Suprapubic skin (tissue), 4 donors: ENCODE measurements around the gene SEZ6L2. TPM values are rescaled to one million over a fixed set of nuclear protein-coding genes. Genes with fewer than 3 reads are reported as not detected.
"Not testable (repeated sequence)": the region's sequence is repeated elsewhere in the genome, so short reads cannot be mapped to it uniquely, and the experiment has no call there.

Experiments used
- DNase-seq, 2 donors: peaks; one replicate each; pipeline ENCODE4 v3.0.0-alpha.2; 2019; ENCODE audit warnings: low spot score in 2 of 2
- H3K27ac ChIP-seq: fragments of 200-600 bp; sonication (generic); one replicate; pipeline ENCODE4 v1.5.1; 2019
- H3K27me3 ChIP-seq: fragments of 200-600 bp; sonication (generic); one replicate; pipeline ENCODE4 v1.5.1; 2019
- H3K36me3 ChIP-seq: fragments of 200-600 bp; sonication (generic); one replicate; pipeline ENCODE4 v1.5.1; 2019
- H3K4me1 ChIP-seq: fragments of 200-600 bp; sonication (generic); one replicate; pipeline ENCODE4 v1.5.1; 2019
- H3K4me3 ChIP-seq: fragments of 200-600 bp; sonication (generic); one replicate; pipeline ENCODE4 v1.5.1; 2019; ENCODE audit warnings: mild to moderate bottlenecking
- H3K9me3 ChIP-seq: fragments of 200-600 bp; sonication (generic); one replicate; pipeline ENCODE4 v1.5.1; 2019
- CTCF ChIP-seq, 2 donors: fragments of 200-600 bp in 1 of 2; fragments of 450-650 bp in 1 of 2; sonication (generic) in 1 of 2; IDR thresholded peaks; one replicate each; pipeline ENCODE4 v1.5.1; 2016 to 2019; ENCODE audit warnings: antibody characterized with exemption in 2 of 2, mild to moderate bottlenecking in 1 of 2, moderate library complexity in 1 of 2
- EP300 ChIP-seq: sonication (generic); formaldehyde crosslinking; IDR thresholded peaks from one replicate; pipeline ENCODE4 v1.6.1; 2017; ENCODE audit warnings: antibody characterized with exemption
- POLR2A ChIP-seq, 2 donors: fragments of 450-650 bp; IDR thresholded peaks; one replicate each; pipeline ENCODE4 v1.6.1; 2017; ENCODE audit warnings: antibody characterized with exemption in 2 of 2, mild to moderate bottlenecking in 2 of 2, moderate library complexity in 2 of 2
- POLR2AphosphoS5 ChIP-seq, 3 donors: sonication (generic); formaldehyde crosslinking; IDR thresholded peaks; one replicate each; pipeline ENCODE4 v1.6.1; 2017; ENCODE audit warnings: antibody characterized with exemption in 3 of 3
- WGBS: methylation state at CpG from one replicate; pipeline ENCODE4 v1.1.5; 2018; 5-methylcytosine and 5-hydroxymethylcytosine counted together
- total RNA-seq, 4 donors: library from RNA; depleted of rRNA; stranded (reverse); fragments of >200 nt; gene quantifications; one replicate each; pipeline ENCODE4 v1.1.0, GENCODE V29; 2016

The SEZ6L2 gene
- total RNA-seq, 4 donors from 2014 or later = 0.98 to 2.9 (median 1.2) TPM

DNA sequence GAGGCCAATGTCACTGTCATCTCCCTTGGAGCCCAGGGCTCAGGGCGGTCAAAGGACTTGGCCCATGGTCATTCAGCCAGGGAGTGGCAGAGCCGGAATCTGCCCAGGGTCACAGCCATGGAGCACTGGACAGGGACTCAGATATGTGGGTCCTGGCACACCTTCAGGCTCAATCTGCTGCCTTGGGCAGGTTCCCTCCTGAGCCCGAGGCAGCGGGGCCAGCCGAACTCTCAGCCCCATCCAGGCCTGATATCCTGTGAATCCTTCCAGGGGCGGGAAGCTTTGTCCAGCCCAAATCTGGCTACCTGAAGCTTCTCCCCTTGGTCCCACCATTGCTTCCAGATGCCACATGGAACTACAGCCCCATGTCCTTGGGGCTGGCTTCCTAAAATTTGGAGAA, 24.1 kb downstream of the SEZ6L2 start:
- peaks cover 37% of the 10 kb centered on the region for H3K27me3 ChIP-seq
- 100% methylated on average over 1 of the region's 6 CpGs for WGBS

GRCh38 chr16:29873319-29873718, 26.0 kb downstream of the SEZ6L2 start:
- Histone ChIP-seq H3K4me1 (peaks cover 13% of the 10 kb centered on the region), H3K27me3 (peaks cover 30% of the 10 kb centered on the region), H3K9me3 (no peaks in the 10 kb centered on the region), H3K36me3 (no peaks in the 10 kb centered on the region), H3K27ac (no peak overlapping the region), H3K4me3 (no peak overlapping the region)
- no peak for TF ChIP-seq POLR2A (IDR thresholded peaks at IDR 0.05)
- no peak for TF ChIP-seq CTCF (IDR thresholded peaks at IDR 0.05)
- TF ChIP-seq EP300 = no peak
- TF ChIP-seq POLR2AphosphoS5 (IDR thresholded peaks at IDR 0.05) = no peak
- DNase-seq = no peak
- WGBS = 91% methylated on average over 16 of the region's 26 CpGs

More for the DNA sequence above, 24.1 kb downstream of the SEZ6L2 start:
- Histone ChIP-seq H3K36me3 (no peaks in the 10 kb centered on the region), H3K27ac (no peak overlapping the region), H3K4me3 (no peak overlapping the region), H3K4me1 (peaks cover 13% of the 10 kb centered on the region), H3K9me3 (no peaks in the 10 kb centered on the region)
- no peak for DNase-seq
- no peak for TF ChIP-seq EP300
- TF ChIP-seq POLR2A (IDR thresholded peaks at IDR 0.05) = no peak
- no peak for TF ChIP-seq CTCF (IDR thresholded peaks at IDR 0.05)
- TF ChIP-seq POLR2AphosphoS5 (IDR thresholded peaks at IDR 0.05) = no peak

DNA sequence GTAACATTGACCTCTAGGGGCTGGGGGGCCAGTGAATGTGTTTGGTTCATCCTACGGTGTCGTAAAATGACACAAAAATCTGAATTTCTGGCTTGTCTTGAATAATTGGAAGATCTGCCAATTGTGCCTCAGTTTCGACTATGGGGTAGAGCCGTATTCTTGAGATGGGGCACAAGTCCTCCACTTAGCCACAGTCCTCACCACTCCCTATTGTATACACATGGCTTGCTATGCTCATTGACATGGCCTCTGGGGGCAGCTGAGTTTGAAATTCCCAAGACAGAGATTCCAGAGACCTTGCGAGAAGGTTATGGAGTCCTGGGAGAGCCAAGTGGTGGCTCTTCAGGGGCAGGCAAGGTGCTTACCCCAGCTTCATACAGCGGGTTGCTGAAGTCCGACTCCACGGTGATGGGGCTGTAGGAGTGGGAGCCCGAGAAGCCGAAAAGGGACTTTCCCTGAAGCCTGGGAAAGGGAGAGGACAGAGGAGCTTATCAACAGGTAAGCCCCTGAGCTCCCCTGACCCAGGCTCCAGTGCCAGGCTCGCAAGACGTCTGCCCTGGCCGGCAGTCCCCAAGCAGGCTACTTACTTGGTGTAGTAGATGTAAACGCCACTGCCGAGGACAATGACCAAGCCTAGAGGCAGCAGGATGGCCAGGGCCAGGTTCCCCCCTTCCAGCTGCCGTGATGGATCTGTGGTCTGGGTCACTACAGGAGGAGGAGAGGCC, 27.4 kb downstream of the SEZ6L2 start:
- Histone ChIP-seq H3K4me3 (no peak overlapping the region), H3K36me3 (no peaks in the 10 kb centered on the region), H3K4me1 (peaks cover 7% of the 10 kb centered on the region), H3K27ac (no peak overlapping the region), H3K27me3 (peaks cover 17% of the 10 kb centered on the region), H3K9me3 (no peaks in the 10 kb centered on the region)
- no peak for DNase-seq
- 95% methylated on average over 10 of the region's 16 CpGs for WGBS
- TF ChIP-seq POLR2AphosphoS5 (IDR thresholded peaks at IDR 0.05) (no peak), EP300 (no peak), POLR2A (IDR thresholded peaks at IDR 0.05) (no peak), CTCF (IDR thresholded peaks at IDR 0.05) (no peak)

DNA sequence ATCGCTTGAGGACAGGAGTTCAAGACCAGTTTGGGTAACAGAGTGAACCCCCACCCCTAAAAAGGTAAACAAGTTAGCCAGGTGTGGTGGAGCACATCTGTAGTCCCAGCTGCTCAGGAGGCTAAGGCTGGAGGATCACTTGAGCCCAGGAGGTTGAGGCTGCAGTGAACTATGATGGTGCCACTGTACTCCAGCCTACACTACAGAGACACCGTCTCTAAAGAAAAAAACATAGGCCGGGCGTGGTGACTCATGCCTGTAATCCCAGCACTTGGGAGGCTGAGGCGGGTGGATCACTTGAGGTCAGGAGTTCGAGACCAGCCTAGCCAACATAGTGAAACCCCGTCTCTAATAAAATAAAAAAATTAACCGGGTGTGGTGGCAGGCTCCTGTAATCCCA, 30.3 kb downstream of the SEZ6L2 start:
- not testable (repeated sequence) for H3K4me1 ChIP-seq, H3K27me3 ChIP-seq, H3K9me3 ChIP-seq, H3K36me3 ChIP-seq, H3K4me3 ChIP-seq, H3K27ac ChIP-seq, DNase-seq
- 79% methylated on average over 8 of the region's 8 CpGs for WGBS

DNA sequence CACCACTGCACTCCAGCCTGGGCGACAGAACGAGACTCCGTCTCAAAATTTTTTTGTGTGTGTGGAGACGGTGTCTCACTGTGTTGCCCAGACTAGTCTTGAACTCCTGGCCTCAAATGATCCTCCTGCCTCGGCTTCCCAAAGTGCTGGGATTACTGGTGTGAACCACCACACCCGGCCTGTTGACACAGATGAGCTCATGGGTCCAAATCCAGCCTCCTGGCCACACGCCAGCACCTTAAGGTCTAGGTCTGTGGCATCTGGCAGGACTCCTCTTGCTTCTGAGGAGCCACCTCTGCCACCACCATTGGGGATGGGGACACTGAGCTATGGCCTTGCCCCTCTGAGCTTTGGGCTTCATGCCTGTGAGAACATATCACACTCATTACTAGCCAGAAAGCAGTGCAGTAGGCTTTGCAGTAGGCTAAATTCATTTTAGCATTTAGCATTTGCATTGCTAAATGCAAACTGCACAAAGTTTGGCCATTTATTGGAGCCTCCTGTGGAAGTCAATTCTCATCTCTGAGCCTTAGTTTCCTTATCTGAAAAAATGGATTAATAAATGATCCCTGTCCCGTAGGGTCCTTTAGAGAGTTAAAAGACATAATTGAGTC, 30.8 kb downstream of the SEZ6L2 start:
- Histone ChIP-seq H3K36me3 (no peaks in the 10 kb centered on the region), H3K4me1 (peaks cover 3% of the 10 kb centered on the region), H3K4me3 (no peak overlapping the region), H3K27me3 (no peaks in the 10 kb centered on the region), H3K27ac (no peak overlapping the region), H3K9me3 (no peaks in the 10 kb centered on the region)
- whole genome bisulfite sequencing = 68% methylated on average over 8 of the region's 8 CpGs
- TF ChIP-seq EP300 (no peak), POLR2AphosphoS5 (IDR thresholded peaks at IDR 0.05) (no peak), CTCF (IDR thresholded peaks at IDR 0.05) (no peak), POLR2A (IDR thresholded peaks at IDR 0.05) (no peak)
- no peak for DNase-seq
